ENCODE measurements around the gene RRAGD. TPM values are rescaled to one million over a fixed set of nuclear protein-coding genes. Genes with fewer than 3 reads are reported as not detected.

Gene RRAGD
- total and polyA plus RNA-seq, 2 donors (not counting 1 experiment from before 2014, with no cell fraction given): 0.27 to 4.5 TPM

DNA sequence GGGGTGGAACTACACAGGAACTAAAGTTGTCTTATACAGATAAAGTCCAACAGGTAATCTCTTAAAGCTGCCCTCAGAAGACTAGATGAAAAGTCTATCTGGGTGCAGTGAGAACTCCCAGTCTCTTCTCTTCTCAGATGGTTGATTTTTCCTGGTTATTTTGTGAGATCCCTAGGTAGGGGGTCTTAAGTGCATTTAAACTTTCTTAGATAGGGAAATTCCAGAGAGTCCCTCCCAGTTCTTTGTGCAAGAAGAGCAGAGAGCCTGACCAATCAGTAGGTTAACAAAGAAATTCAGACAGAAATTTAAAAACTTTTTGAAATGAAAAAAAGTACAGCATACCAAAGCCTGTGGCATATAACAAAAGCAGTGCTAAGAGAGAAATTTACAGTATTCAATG lies 95.0 kb downstream of the RRAGD start:
- POLR2A ChIA-PET: interaction anchor here (0.7 kb wide), 1 partner anchor 1125 kb away, joined by 3 read pairs; no protein-coding TSS in a partner anchor
- CTCF ChIA-PET: no interaction called here
- Histone ChIP-seq H3K27ac (ENCODE audit: low read length in 2 of 2) (no peak overlapping the region), H3K4me3 (ENCODE audit: control extremely low read depth in 1 of 5, extremely low read depth in 1 of 5, insufficient read depth in 1 of 5, low read depth in 2 of 5, low read length in 4 of 5) (no peak overlapping the region), H3K4me1 (ENCODE audit: control insufficient read depth in 2 of 2, insufficient read depth in 2 of 2, low read length in 2 of 2) (peaks cover 5 to 11% of the 10 kb centered on the region in 2 donors), H3K79me2 (ENCODE audit: control insufficient read depth, insufficient read depth, low read length) (no peaks in the 10 kb centered on the region), H3K4me2 (replicated peaks; ENCODE audit: low read depth, low read length, poor library complexity, severe bottlenecking) (no peak overlapping the region), H2AFZ (ENCODE audit: insufficient read depth, low read depth, low read length, poor library complexity, severe bottlenecking) (no peak overlapping the region), H4K20me1 (ENCODE audit: control insufficient read depth, insufficient read depth, low read length, poor library complexity, severe bottlenecking) (peaks cover 8% of the 10 kb centered on the region), H3K36me3 (replicated peaks in 1 of 2; ENCODE audit: control extremely low read depth in 1 of 2, control insufficient read depth in 1 of 2, extremely low read depth in 1 of 2, insufficient read depth in 2 of 2, low read length in 1 of 2) (peaks cover 6 to 7% of the 10 kb centered on the region in 2 experiments), H3K9ac (ENCODE audit: low read length) (no peak overlapping the region), H3K9me3 (ENCODE audit: control extremely low read depth in 1 of 3, control insufficient read depth in 2 of 3, insufficient read depth in 1 of 3, low read length in 2 of 3) (no peaks in the 10 kb centered on the region), H3K27me3 (replicated peaks in 1 of 4; ENCODE audit: control extremely low read depth in 1 of 4, control insufficient read depth in 3 of 4, insufficient read depth in 4 of 4, low read length in 3 of 4) (no peaks in the 10 kb centered on the region)
- H3K27me3 Mint-ChIP-seq: no peaks in the 10 kb centered on the region
- H3K4me1 Mint-ChIP-seq: peaks cover 34% of the 10 kb centered on the region
- ATAC-seq (ENCODE audit: low read depth) (no peak), DNase-seq (no peak)
- intact Hi-C loops (cut with micrococcal nuclease): no loop called here
- no peak overlapping the region for H3K4me3 Mint-ChIP-seq
- H3K9me3 Mint-ChIP-seq (ENCODE audit: insufficient read depth): no peaks in the 10 kb centered on the region
- TF ChIP-seq EZH2 (IDR thresholded peaks at IDR 0.05; ENCODE audit: borderline replicate concordance, insufficient read depth, low read depth, low read length, poor library complexity, severe bottlenecking): no peak
- TF ChIP-seq, protein P1, sequence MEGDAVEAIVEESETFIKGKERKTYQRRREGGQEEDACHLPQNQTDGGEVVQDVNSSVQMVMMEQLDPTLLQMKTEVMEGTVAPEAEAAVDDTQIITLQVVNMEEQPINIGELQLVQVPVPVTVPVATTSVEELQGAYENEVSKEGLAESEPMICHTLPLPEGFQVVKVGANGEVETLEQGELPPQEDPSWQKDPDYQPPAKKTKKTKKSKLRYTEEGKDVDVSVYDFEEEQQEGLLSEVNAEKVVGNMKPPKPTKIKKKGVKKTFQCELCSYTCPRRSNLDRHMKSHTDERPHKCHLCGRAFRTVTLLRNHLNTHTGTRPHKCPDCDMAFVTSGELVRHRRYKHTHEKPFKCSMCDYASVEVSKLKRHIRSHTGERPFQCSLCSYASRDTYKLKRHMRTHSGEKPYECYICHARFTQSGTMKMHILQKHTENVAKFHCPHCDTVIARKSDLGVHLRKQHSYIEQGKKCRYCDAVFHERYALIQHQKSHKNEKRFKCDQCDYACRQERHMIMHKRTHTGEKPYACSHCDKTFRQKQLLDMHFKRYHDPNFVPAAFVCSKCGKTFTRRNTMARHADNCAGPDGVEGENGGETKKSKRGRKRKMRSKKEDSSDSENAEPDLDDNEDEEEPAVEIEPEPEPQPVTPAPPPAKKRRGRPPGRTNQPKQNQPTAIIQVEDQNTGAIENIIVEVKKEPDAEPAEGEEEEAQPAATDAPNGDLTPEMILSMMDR (IDR thresholded peaks at IDR 0.05): no peak
- no peak overlapping the region for H3K27ac Mint-ChIP-seq

DNA sequence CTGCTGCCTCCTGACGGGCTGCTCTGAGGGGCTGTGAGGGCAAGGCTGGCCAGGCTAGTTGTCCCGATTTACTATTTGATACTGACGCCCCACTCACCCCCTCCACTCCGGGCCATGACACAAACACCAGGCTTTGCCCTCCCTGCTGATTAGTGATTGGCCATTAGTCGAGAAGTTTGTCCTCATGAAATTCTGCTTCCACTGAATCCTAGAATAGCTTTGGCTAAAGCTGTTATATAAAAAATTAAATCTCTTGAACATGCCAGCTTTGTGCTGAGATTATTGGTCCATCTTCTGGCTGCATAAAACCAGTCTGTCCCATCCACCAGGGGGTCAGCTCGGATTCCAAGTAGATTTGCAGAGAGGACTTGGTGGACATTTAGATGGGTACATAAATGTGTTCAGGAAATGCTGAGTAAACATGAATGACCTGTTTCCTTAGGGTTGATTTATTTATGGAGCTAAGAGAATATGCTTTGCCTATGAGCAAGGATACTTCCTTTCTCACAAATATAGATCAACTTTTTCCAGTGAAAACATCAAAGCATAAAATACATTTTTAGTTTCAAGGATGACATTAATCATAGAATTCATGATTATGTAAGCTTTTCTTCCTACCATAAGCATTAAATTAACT lies 96.7 kb downstream of the RRAGD start, which contains the start of gene GABRR2:
GABRR2 (minus strand) TSS at position 51 of the 637 bp plus-strand sequence. CDS start 134 bp downstream, outside the sequence.
- H3K27ac ChIP-seq (ENCODE audit: low read length in 2 of 2): no peak within 1 kb of the TSS
- CTCF ChIA-PET: no interaction called here
- H3K9ac ChIP-seq (ENCODE audit: low read length): no peak within 1 kb of the TSS
- no peak within 1 kb of the TSS for H3K4me3 ChIP-seq (ENCODE audit: control extremely low read depth in 1 of 5, extremely low read depth in 1 of 5, insufficient read depth in 1 of 5, low read depth in 2 of 5, low read length in 4 of 5)
- no peaks in the 10 kb centered on the region for H3K79me2 ChIP-seq (ENCODE audit: control insufficient read depth, insufficient read depth, low read length)
- no peak within 1 kb of the TSS for H3K27ac Mint-ChIP-seq
- H3K27me3 ChIP-seq (replicated peaks in 1 of 4; ENCODE audit: control extremely low read depth in 1 of 4, control insufficient read depth in 3 of 4, insufficient read depth in 4 of 4, low read length in 3 of 4): no peaks in the 10 kb centered on the region
- DNase-seq (no peak), ATAC-seq (ENCODE audit: low read depth) (no peak)
- no peaks in the 10 kb centered on the region for H3K9me3 ChIP-seq (ENCODE audit: control extremely low read depth in 1 of 3, control insufficient read depth in 2 of 3, insufficient read depth in 1 of 3, low read length in 2 of 3)
- TF ChIP-seq, protein P1 (IDR thresholded peaks at IDR 0.05): no peak
- TF ChIP-seq EZH2 (IDR thresholded peaks at IDR 0.05; ENCODE audit: borderline replicate concordance, insufficient read depth, low read depth, low read length, poor library complexity, severe bottlenecking): no peak
- no peak within 1 kb of the TSS for H2AFZ ChIP-seq (ENCODE audit: insufficient read depth, low read depth, low read length, poor library complexity, severe bottlenecking)
- H3K4me1 ChIP-seq (ENCODE audit: control insufficient read depth in 2 of 2, insufficient read depth in 2 of 2, low read length in 2 of 2): peaks cover 5 to 6% of the 10 kb centered on the region in 2 donors
- peaks cover 4 to 7% of the 10 kb centered on the region in 2 experiments for H3K36me3 ChIP-seq (replicated peaks in 1 of 2; ENCODE audit: control extremely low read depth in 1 of 2, control insufficient read depth in 1 of 2, extremely low read depth in 1 of 2, insufficient read depth in 2 of 2, low read length in 1 of 2)
- no peaks in the 10 kb centered on the region for H3K9me3 Mint-ChIP-seq (ENCODE audit: insufficient read depth)
- intact Hi-C loops (cut with micrococcal nuclease): no loop called here
- POLR2A ChIA-PET: no interaction called here
- peaks cover 28% of the 10 kb centered on the region for H3K4me1 Mint-ChIP-seq
- peaks cover 8% of the 10 kb centered on the region for H4K20me1 ChIP-seq (ENCODE audit: control insufficient read depth, insufficient read depth, low read length, poor library complexity, severe bottlenecking)
- no CpG with 5 or more reads among the region's 6 CpGs for WGBS (ENCODE audit: insufficient coverage)
- no peak within 1 kb of the TSS for H3K4me3 Mint-ChIP-seq
- H3K27me3 Mint-ChIP-seq: no peaks in the 10 kb centered on the region
- H3K4me2 ChIP-seq (replicated peaks; ENCODE audit: low read depth, low read length, poor library complexity, severe bottlenecking): no peak within 1 kb of the TSS

Measured in B cell (primary cell).